Astrocyte of the spinal cord (primary cell): Measurements from ENCODE around the gene SH3BP4.

Experiments used
- DNase-seq: peaks from one replicate; pipeline ENCODE4 v3.0.0; 2011; ENCODE audit warnings: low read depth, low spot score
- H3K4me3 ChIP-seq: 2 replicates; pipeline ENCODE4 v1.5.1; 2011; ENCODE audit warnings: low read depth, mild to moderate bottlenecking, low read length, moderate library complexity
- CTCF ChIP-seq: IDR thresholded peaks from 2 replicates; pipeline ENCODE4 v1.5.1; 2012; ENCODE audit warnings: low read depth, mild to moderate bottlenecking, low read length, inconsistent platforms
- in situ Hi-C: cut with HindIII; loops from 2 replicates; pipeline ENCODE4 v1.10.0; 2017; ENCODE audit warnings: low sequenced_read_pairs

The SH3BP4 gene

DNA sequence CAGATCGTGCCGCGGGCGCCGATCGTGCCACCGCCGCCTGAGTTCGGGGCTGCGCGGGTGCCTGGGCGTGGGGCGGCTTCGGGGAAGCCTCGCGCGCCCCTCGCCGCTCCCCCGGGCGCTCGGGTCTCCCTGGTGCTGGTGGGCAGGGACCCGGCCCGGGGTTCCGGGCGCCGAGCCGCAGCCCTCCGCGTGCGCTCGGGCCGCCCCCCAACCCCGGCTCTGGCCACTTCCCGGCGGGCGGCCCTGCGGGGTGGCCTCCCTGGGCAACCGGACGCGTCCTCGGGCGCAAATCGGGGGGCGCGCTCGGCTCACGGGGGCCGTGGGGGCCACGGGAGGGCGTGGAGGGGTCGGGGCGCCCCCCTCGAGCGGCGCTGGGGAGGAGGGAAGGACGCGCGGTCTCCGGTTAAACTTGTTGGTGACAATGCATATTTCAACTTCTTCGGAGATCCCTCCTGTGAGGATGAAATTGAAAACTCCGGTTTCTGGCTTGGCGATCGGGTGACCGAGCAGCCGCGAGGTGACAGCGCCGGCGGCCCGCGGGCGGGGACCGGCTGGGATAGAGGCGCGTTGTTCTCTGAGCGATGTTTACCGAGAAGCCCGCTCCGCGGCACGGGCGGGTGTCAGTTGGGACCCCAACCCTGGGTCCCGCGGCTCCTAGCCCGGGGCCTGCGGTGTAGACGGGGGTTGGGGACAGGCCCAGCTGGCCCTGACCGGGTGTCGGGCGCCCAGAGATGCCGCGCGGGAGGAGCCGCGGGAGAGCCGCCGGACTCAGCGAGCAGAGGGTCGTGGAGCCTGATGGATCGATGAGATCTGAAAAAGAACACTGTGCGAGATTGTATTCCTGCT, 676 bp downstream of the SH3BP4 start:
- H3K4me3 ChIP-seq = peak overlapping the region; percentile 86
- in situ Hi-C loops = no loop called here
- TF ChIP-seq CTCF = no peak
- DNase-seq = no peak

- no peak for TF ChIP-seq CTCF
- H3K4me3 ChIP-seq = peak overlapping the region; percentile 86
- in situ Hi-C loops = no loop called here
- DNase-seq = no peak
Measured at GRCh38 chr2:234953116-234954031, 1.6 kb downstream of the SH3BP4 start.

DNA sequence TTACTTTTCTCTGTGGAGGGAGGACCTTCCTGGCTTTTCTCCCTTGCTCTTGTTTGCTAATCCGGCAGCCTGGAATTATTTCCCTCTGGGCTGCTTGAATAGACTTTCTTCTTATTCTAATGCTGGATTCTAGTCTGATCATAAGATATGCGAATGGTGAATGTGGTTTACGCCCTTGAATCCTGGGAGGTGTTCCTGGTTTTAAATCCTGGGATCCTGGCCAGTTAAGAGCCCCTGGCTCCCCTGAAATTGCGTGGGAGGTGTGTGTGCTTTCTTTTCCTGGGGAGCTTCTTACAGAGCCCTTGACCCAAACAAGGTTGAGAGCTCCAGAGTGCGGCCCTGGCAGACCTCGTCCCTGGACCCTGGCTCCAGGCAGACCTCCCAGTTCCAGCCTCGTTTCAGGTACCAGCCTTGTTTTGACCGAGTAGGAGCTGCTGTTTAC, 2.8 kb downstream of the SH3BP4 start:
- peak overlapping the region; percentile 86 for H3K4me3 ChIP-seq
- peak; percentile 61 for DNase-seq
- in situ Hi-C loops = no loop called here
- no peak for TF ChIP-seq CTCF

DNA sequence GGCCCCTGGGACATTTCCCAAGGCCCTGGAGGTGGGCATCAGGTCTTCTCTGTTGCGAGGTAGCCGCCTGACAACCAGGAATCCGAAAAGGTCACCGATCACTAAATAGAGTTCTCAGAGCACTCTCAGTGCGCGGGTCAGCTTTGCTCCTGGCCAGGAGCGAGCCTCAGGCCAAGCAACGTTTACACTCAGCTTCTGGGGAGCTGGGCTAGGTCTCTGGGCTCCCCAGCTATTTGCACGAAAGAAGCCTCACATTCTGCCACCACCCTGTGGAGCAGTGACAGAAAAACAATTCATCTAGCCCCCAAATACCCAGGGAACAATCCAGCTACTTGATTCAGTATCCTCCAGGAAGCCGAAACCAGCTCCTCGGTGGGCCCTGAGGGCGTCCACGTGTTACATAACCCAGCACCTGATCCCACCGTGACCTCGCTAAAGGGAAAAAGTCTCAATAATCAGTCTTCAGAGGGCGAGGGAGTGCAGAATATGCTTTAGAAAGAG, 3.3 kb downstream of the SH3BP4 start:
- in situ Hi-C loops = no loop called here
- H3K4me3 ChIP-seq = peak overlapping the region; percentile 86
- TF ChIP-seq CTCF = no peak

GRCh38 chr2:234955971-234956509, 4.2 kb downstream of the SH3BP4 start:
- in situ Hi-C loops = no loop called here
- no peak for TF ChIP-seq CTCF
- no peak for DNase-seq
- H3K4me3 ChIP-seq = no peak overlapping the region

More for the DNA sequence above, 3.3 kb downstream of the SH3BP4 start:
- no peak for DNase-seq

DNA sequence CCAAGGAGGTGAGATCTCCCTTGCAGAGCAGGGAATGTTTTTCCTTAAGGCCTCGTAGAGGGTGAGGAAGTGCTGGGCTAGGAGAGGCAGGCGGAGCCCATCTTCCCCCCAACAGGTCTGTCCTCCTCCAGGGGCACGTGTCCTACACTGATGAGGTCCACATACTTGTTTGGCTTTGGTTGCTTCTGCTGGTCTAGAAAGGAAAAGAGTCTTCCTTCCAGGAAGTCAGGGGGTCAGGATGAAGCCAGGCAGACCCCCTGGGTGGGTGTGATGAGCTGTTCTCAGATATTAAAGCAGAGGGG, 6.0 kb downstream of the SH3BP4 start:
- no peak for TF ChIP-seq CTCF
- in situ Hi-C loops = no loop called here
- no peak overlapping the region for H3K4me3 ChIP-seq
- no peak for DNase-seq
